Panc1 (cell line): Measurements from ENCODE around the gene KCNJ11. TPM values are rescaled to one million over a fixed set of nuclear protein-coding genes. Genes with fewer than 3 reads are reported as not detected.

Experiments
- ATAC-seq: fragments of 200-7000 bp; cut with Tn5 transposase; 2 replicates; pipeline ENCODE4 v1.9.1; 2020; ENCODE audit warnings: mild to moderate bottlenecking, moderate library complexity
- BruUV-seq: library from RNA; stranded (reverse); fragments of 400-500 nt; replicated peaks from 2 replicates; lab custom pipeline; 2021; lab: Mats Ljungman, UMichigan
- CTCF ChIA-PET: fragments of 300-600 bp; sonication (Branson Sonifier 250); formaldehyde crosslinking; loops from one replicate; lab custom pipeline; 2022; ENCODE audit warnings: antibody characterized with exemption; lab: Charles Lee
- POLR2A ChIA-PET: fragments of 300-600 bp; sonication (Branson Sonifier 250); formaldehyde crosslinking; loops from one replicate; lab custom pipeline; 2022; ENCODE audit warnings: antibody characterized with exemption; lab: Charles Lee
- DNase-seq: peaks from one replicate; pipeline ENCODE4 v3.0.0-alpha.2; 2010; ENCODE audit warnings: low read depth, low spot score
- H3K27ac ChIP-seq: 2 replicates; pipeline ENCODE4 v1.5.1; 2011; ENCODE audit warnings: mild to moderate bottlenecking, low read length, inconsistent platforms
- H3K27me3 ChIP-seq: fragments of 200-500 bp; sonication (Bioruptor generic); 2 replicates; pipeline ENCODE4 v1.6.0; 2014; ENCODE audit warnings: low read length, inconsistent platforms; ENCODE audit not compliant: control insufficient read depth, insufficient read depth
- H3K36me3 ChIP-seq: fragments of 200-500 bp; sonication (Bioruptor generic); 2 replicates; pipeline ENCODE4 v1.5.1; 2014; ENCODE audit warnings: inconsistent platforms, mild to moderate bottlenecking, low read length, moderate library complexity; ENCODE audit not compliant: control insufficient read depth, insufficient read depth
- H3K4me1 ChIP-seq: 2 replicates; pipeline ENCODE4 v1.5.1; 2011; ENCODE audit warnings: inconsistent platforms, mild to moderate bottlenecking, low read length, moderate library complexity; ENCODE audit not compliant: control insufficient read depth, insufficient read depth
- H3K4me3 ChIP-seq, 2 experiments: 2 replicates each; pipeline ENCODE4 v1.5.1; 2011 to 2012; ENCODE audit warnings: low read depth in 2 of 2, low read length in 2 of 2, mild to moderate bottlenecking in 2 of 2, inconsistent platforms in 1 of 2, moderate library complexity in 1 of 2
- H3K9me3 ChIP-seq: fragments of 200-500 bp; sonication (Bioruptor generic); 2 replicates; pipeline ENCODE4 v1.5.1; 2014; ENCODE audit warnings: low read depth, mild to moderate bottlenecking, inconsistent platforms, low read length, moderate library complexity; ENCODE audit not compliant: control insufficient read depth, insufficient read depth
- CTCF ChIP-seq: fragments of 450-650 bp; IDR thresholded peaks from 2 replicates; pipeline ENCODE4 v1.5.1; 2017; ENCODE audit warnings: mild to moderate bottlenecking
- POLR2AphosphoS5 ChIP-seq: IDR thresholded peaks from 2 replicates; pipeline ENCODE4 v1.6.1; 2012; ENCODE audit warnings: mild to moderate bottlenecking, low read depth, low read length, moderate library complexity
- REST ChIP-seq, 2 experiments: IDR thresholded peaks; 2 replicates each; pipeline ENCODE4 v1.6.1; 2011 to 2012; ENCODE audit warnings: low read depth in 2 of 2, control low read depth in 1 of 2, low read length in 1 of 2, mild to moderate bottlenecking in 1 of 2, moderate library complexity in 1 of 2; ENCODE audit not compliant: insufficient read depth in 1 of 2
- SIN3A ChIP-seq: IDR thresholded peaks from 2 replicates; pipeline ENCODE4 v1.6.1; 2012; ENCODE audit warnings: low read depth, mild to moderate bottlenecking, low read length, moderate library complexity, borderline replicate concordance; ENCODE audit not compliant: insufficient read depth
- TCF7L2 ChIP-seq: IDR thresholded peaks from 2 replicates; pipeline ENCODE4 v1.6.1; 2011; ENCODE audit warnings: mild to moderate bottlenecking, low read depth, low read length, inconsistent platforms
- in situ Hi-C: cut with HindIII; loops from 2 replicates; pipeline ENCODE4 v1.10.0; 2016; ENCODE audit warnings: low sequenced_read_pairs, low pct_unique_long_range_greater_than_20kb
- intact Hi-C: fragments of 100-400 bp; cut with micrococcal nuclease; formaldehyde crosslinking; loops from one replicate; pipeline ENCODE4 v1.10.0; 2022; ENCODE audit not compliant: unreplicated experiment
- total RNA-seq: library from RNA; stranded (reverse); gene quantifications from one replicate; pipeline ENCODE4 v1.2.1, GENCODE V29; 2021; ENCODE audit not compliant: unreplicated experiment

KCNJ11 gene
- total RNA-seq, 1 experiment from 2014 or later = 0.67 TPM

GRCh38 chr11:17369684-17370243 lies 18.7 kb downstream of the KCNJ11 start:
- intact Hi-C loops (no loop called here), in situ Hi-C loops (no loop called here)
- BruUV-seq = no TSS peak
- Histone ChIP-seq H3K9me3 (peaks cover 40% of the 10 kb centered on the region; the same call in 1 of the 2 replicates), H3K4me3 (no peak overlapping the region), H3K27ac (no peak overlapping the region), H3K36me3 (no peaks in the 10 kb centered on the region), H3K4me1 (no peaks in the 10 kb centered on the region), H3K27me3 (no peaks in the 10 kb centered on the region)
- ATAC-seq (no peak), DNase-seq (no peak)
- CTCF ChIA-PET = no interaction called here
- POLR2A ChIA-PET = no interaction called here
- no peak for TF ChIP-seq TCF7L2
- no peak for TF ChIP-seq SIN3A
- no peak for TF ChIP-seq CTCF
- no peak for TF ChIP-seq REST (IDR thresholded peaks at IDR 0.05; ENCODE audit: insufficient read depth in 1 of 2, low read depth in 2 of 2, low read length in 1 of 2)
- TF ChIP-seq POLR2AphosphoS5 = no peak

- Histone ChIP-seq H3K36me3 (no peaks in the 10 kb centered on the region), H3K27ac (no peak overlapping the region), H3K4me1 (no peaks in the 10 kb centered on the region), H3K9me3 (peaks cover 40% of the 10 kb centered on the region; the same call in 1 of the 2 replicates), H3K27me3 (no peaks in the 10 kb centered on the region), H3K4me3 (no peak overlapping the region)
- POLR2A ChIA-PET = no interaction called here
- DNase-seq (no peak), ATAC-seq (no peak)
- TF ChIP-seq REST (IDR thresholded peaks at IDR 0.05; ENCODE audit: insufficient read depth in 1 of 2, low read depth in 2 of 2, low read length in 1 of 2) = no peak
- no peak for TF ChIP-seq SIN3A
- TF ChIP-seq TCF7L2 = no peak
- no peak for TF ChIP-seq CTCF
- TF ChIP-seq POLR2AphosphoS5 = no peak
- in situ Hi-C loops = no loop called here
- no TSS peak for BruUV-seq
- CTCF ChIA-PET = no interaction called here
- intact Hi-C loops = no loop called here
These were observed 19.4 kb downstream of the KCNJ11 start for GRCh38 chr11:17369094-17369493.
